ENCODE measurements around the gene AGBL1. TPM values are rescaled to one million over a fixed set of nuclear protein-coding genes. Genes with fewer than 3 reads are reported as not detected.

The AGBL1 gene
- total RNA-seq, 3 donors from 2014 or later (not counting 1 experiment from before 2014, with no cell fraction given) = not detected

DNA sequence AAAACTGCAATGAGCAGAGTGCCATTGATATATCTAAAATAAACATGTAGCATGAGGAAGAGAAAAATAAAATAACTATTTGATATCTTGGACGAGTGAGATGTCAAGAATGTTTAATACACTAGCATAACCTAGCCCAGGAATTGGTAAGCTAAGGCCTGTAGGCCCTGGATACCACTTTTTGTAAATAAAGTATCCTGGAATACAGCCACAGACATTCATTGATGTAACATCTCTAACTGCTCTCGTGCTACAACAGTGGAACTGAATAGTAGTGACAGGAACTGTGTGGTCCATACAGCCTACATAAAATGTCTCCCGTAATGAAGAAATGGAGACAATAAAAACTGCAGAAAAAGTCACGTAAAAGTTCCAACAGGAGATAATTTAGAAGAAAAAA, 869.0 kb downstream of the AGBL1 start:
- Histone ChIP-seq H3K9me3 (ENCODE audit: control insufficient read depth, insufficient read depth, low read length) (no peaks in the 10 kb centered on the region), H3K36me3 (ENCODE audit: control insufficient read depth, insufficient read depth, low read length) (no peaks in the 10 kb centered on the region), H3K27me3 (ENCODE audit: control insufficient read depth, insufficient read depth, low read length) (no peaks in the 10 kb centered on the region), H3K4me1 (ENCODE audit: control insufficient read depth, insufficient read depth, low read length) (no peaks in the 10 kb centered on the region), H3K4me3 (ENCODE audit: low read length) (no peak overlapping the region), H3K27ac (ENCODE audit: low read length) (no peak overlapping the region)
- Mint-ChIP-seq H3K27me3 (ENCODE audit: low read depth in 2 of 2) (no peaks in the 10 kb centered on the region), H3K4me1 (no peaks in the 10 kb centered on the region), H3K4me3 (no peak overlapping the region), H3K27ac (no peak overlapping the region), H3K9me3 (peaks cover 0 to 2% of the 10 kb centered on the region in 2 donors), H3K36me3 (no peaks in the 10 kb centered on the region)
- ATAC-seq = no peak
- TF ChIP-seq, protein P1, sequence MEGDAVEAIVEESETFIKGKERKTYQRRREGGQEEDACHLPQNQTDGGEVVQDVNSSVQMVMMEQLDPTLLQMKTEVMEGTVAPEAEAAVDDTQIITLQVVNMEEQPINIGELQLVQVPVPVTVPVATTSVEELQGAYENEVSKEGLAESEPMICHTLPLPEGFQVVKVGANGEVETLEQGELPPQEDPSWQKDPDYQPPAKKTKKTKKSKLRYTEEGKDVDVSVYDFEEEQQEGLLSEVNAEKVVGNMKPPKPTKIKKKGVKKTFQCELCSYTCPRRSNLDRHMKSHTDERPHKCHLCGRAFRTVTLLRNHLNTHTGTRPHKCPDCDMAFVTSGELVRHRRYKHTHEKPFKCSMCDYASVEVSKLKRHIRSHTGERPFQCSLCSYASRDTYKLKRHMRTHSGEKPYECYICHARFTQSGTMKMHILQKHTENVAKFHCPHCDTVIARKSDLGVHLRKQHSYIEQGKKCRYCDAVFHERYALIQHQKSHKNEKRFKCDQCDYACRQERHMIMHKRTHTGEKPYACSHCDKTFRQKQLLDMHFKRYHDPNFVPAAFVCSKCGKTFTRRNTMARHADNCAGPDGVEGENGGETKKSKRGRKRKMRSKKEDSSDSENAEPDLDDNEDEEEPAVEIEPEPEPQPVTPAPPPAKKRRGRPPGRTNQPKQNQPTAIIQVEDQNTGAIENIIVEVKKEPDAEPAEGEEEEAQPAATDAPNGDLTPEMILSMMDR (IDR thresholded peaks at IDR 0.05) = no peak
- intact Hi-C loops (cut with micrococcal nuclease) = no loop called here
- 94% methylated on average over 3 of the region's 4 CpGs for WGBS (ENCODE audit: insufficient coverage)
- DNase-seq = no peak

DNA sequence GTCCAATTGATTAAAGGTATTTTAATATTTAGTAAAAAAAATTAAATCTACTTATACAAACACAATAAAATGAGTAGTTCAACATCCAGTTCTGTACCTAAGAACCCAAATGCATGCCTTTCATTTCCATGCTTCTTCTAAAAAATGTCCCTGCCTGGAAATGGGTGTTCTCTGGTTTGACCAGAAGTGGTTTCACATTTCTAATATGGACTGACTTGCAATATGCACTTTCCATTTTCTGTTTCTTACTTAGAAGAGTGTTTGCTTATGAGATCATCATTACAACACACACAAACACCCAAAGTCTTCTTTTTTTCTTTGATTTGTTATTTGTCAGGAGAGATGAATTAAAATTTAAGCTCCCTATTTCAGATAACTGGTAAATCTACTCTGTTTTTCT, 879.6 kb downstream of the AGBL1 start:
- no peaks in the 10 kb centered on the region for H3K4me1 ChIP-seq (ENCODE audit: control insufficient read depth, insufficient read depth, low read length)
- Mint-ChIP-seq H3K36me3 (no peaks in the 10 kb centered on the region), H3K27me3 (ENCODE audit: low read depth in 2 of 2) (no peaks in the 10 kb centered on the region), H3K4me3 (no peak overlapping the region), H3K27ac (no peak overlapping the region), H3K9me3 (peaks cover 5 to 10% of the 10 kb centered on the region in 2 donors), H3K4me1 (no peaks in the 10 kb centered on the region)
- ATAC-seq = no peak
- no peak overlapping the region for H3K27ac ChIP-seq (ENCODE audit: low read length)
- TF ChIP-seq, protein P1 (IDR thresholded peaks at IDR 0.05) = no peak
- H3K4me3 ChIP-seq (ENCODE audit: low read length) = no peak overlapping the region
- H3K36me3 ChIP-seq (ENCODE audit: control insufficient read depth, insufficient read depth, low read length) = no peaks in the 10 kb centered on the region
- H3K9me3 ChIP-seq (ENCODE audit: control insufficient read depth, insufficient read depth, low read length) = no peaks in the 10 kb centered on the region
- DNase-seq = no peak
- no peaks in the 10 kb centered on the region for H3K27me3 ChIP-seq (ENCODE audit: control insufficient read depth, insufficient read depth, low read length)
- intact Hi-C loops (cut with micrococcal nuclease) = no loop called here

DNA sequence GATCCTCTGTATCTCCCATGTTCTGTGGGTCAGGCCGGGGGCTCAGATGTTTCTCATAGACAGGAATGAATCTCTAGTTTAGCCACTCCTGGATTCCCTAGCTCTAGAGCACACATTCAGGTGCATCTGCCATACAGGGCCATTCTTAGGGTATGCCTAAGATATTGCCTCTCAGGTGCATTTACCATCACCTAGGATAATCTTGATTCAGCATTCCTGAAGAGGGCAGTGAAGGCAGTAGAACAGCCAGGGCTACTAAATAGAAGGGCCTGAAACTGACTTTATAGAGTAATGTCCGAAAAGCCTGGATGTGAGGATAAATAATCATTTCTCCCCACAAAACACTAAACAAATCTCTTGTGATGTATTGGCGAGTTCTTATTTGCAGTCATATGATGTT, 882.0 kb downstream of the AGBL1 start:
- Mint-ChIP-seq H3K4me1 (no peaks in the 10 kb centered on the region), H3K9me3 (peaks cover 2 to 7% of the 10 kb centered on the region in 2 donors), H3K27ac (no peak overlapping the region), H3K36me3 (no peaks in the 10 kb centered on the region), H3K4me3 (no peak overlapping the region), H3K27me3 (ENCODE audit: low read depth in 2 of 2) (no peaks in the 10 kb centered on the region)
- H3K4me1 ChIP-seq (ENCODE audit: control insufficient read depth, insufficient read depth, low read length) = no peaks in the 10 kb centered on the region
- H3K27me3 ChIP-seq (ENCODE audit: control insufficient read depth, insufficient read depth, low read length) = no peaks in the 10 kb centered on the region
- no peak overlapping the region for H3K27ac ChIP-seq (ENCODE audit: low read length)
- no peaks in the 10 kb centered on the region for H3K9me3 ChIP-seq (ENCODE audit: control insufficient read depth, insufficient read depth, low read length)
- ATAC-seq (no peak), DNase-seq (no peak)
- TF ChIP-seq, protein P1 (IDR thresholded peaks at IDR 0.05) = no peak
- no peaks in the 10 kb centered on the region for H3K36me3 ChIP-seq (ENCODE audit: control insufficient read depth, insufficient read depth, low read length)
- WGBS (ENCODE audit: insufficient coverage) = 76% methylated on average over 1 of the region's 3 CpGs
- H3K4me3 ChIP-seq (ENCODE audit: low read length) = no peak overlapping the region
- intact Hi-C loops (cut with micrococcal nuclease) = no loop called here

DNA sequence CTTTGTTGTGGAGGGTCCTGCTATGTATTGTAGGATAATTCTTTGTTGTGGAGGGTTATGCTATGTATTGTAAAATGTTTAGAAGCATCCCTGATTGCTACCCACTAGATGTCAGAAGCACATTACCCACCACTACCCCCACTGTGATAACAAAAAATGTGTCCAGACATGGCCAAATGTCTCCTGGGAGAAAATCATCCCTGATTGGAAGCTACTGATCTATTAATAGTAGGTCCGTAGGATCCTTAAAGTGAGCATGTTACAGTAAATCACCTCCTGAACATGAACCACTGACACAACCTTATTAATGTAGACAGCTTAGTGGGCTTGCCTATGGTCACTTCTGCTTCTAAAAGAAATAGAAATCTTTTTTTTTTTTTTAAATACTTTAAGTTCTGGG, 884.6 kb downstream of the AGBL1 start:
- intact Hi-C loops (cut with micrococcal nuclease) = no loop called here
- no peaks in the 10 kb centered on the region for H3K9me3 ChIP-seq (ENCODE audit: control insufficient read depth, insufficient read depth, low read length)
- H3K27me3 Mint-ChIP-seq (ENCODE audit: low read depth in 2 of 2) = no peaks in the 10 kb centered on the region
- no peak overlapping the region for H3K27ac Mint-ChIP-seq
- ATAC-seq = no peak
- H3K36me3 ChIP-seq (ENCODE audit: control insufficient read depth, insufficient read depth, low read length) = no peaks in the 10 kb centered on the region
- H3K36me3 Mint-ChIP-seq = no peaks in the 10 kb centered on the region
- H3K4me1 ChIP-seq (ENCODE audit: control insufficient read depth, insufficient read depth, low read length) = no peaks in the 10 kb centered on the region
- WGBS (ENCODE audit: insufficient coverage) = 80% methylated on average over 1 of the region's 1 CpG
- H3K9me3 Mint-ChIP-seq = peaks cover 2 to 7% of the 10 kb centered on the region in 2 donors
- no peak overlapping the region for H3K4me3 ChIP-seq (ENCODE audit: low read length)
- H3K27ac ChIP-seq (ENCODE audit: low read length) = no peak overlapping the region
- TF ChIP-seq, protein P1 (IDR thresholded peaks at IDR 0.05) = no peak
- H3K27me3 ChIP-seq (ENCODE audit: control insufficient read depth, insufficient read depth, low read length) = no peaks in the 10 kb centered on the region
- DNase-seq = no peak
- H3K4me1 Mint-ChIP-seq = no peaks in the 10 kb centered on the region
- no peak overlapping the region for H3K4me3 Mint-ChIP-seq
